ENCODE data around the gene XRCC3. TPM values are rescaled to one million over a fixed set of nuclear protein-coding genes. Genes with fewer than 3 reads are reported as not detected.
A peak's percentile ranks its signal among the peaks of the same experiment; 100 is the strongest.

The XRCC3 gene
- total and polyA plus RNA-seq, 2 donors (not counting 3 experiments of a cell fraction or from before 2014, with no cell fraction given): 13.6 to 27.2 TPM

- Histone ChIP-seq H4K20me1 (replicated peaks; ENCODE audit: control insufficient read depth, extremely low read depth, insufficient read depth, low read length) (no peaks in the 10 kb centered on the region), H3K27me3 (ENCODE audit: control insufficient read depth in 2 of 2, insufficient read depth in 2 of 2, low read length in 2 of 2) (no peaks in the 10 kb centered on the region), H3K79me2 (ENCODE audit: control insufficient read depth, insufficient read depth, low read length) (no peaks in the 10 kb centered on the region), H2AFZ (ENCODE audit: low read depth, low read length) (no peak overlapping the region), H3K4me3 (replicated peaks in 1 of 3; ENCODE audit: insufficient read depth in 1 of 3, low read depth in 1 of 3, low read length in 3 of 3) (no peak overlapping the region), H3K4me1 (ENCODE audit: control insufficient read depth, extremely low read depth, insufficient read depth, low read length) (no peaks in the 10 kb centered on the region), H3K9me3 (replicated peaks; ENCODE audit: control insufficient read depth, insufficient read depth, low read length) (no peaks in the 10 kb centered on the region), H3K9ac (replicated peaks; ENCODE audit: extremely low read depth, insufficient read depth, low read length) (no peak overlapping the region), H3K9me1 (replicated peaks; ENCODE audit: control insufficient read depth, extremely low read depth, insufficient read depth, low read length) (no peaks in the 10 kb centered on the region), H3K36me3 (ENCODE audit: control insufficient read depth in 2 of 2, extremely low read depth in 1 of 2, insufficient read depth in 2 of 2, low read length in 2 of 2) (peaks cover 0 to 35% of the 10 kb centered on the region in 2 experiments), H3K4me2 (ENCODE audit: insufficient read depth, low read length) (no peak overlapping the region), H3K27ac (ENCODE audit: insufficient read depth, low read depth, low read length) (no peak overlapping the region)
- no TSS peak for BruUV-seq (replicated peaks)
- POLR2A ChIA-PET: no interaction called here
- dilution Hi-C loops (cut with MboI; ENCODE audit: extremely low pct_ligation_motif_present, low sequenced_read_pairs): no loop called here
- CTCF ChIA-PET: interaction anchor here (1.3 kb wide), 1 partner anchor 21 kb away, joined by 3 read pairs; no protein-coding TSS in a partner anchor
- TF ChIP-seq POLR2AphosphoS5 (IDR thresholded peaks at IDR 0.05; ENCODE audit: insufficient read depth, low read depth, low read length) (peak; percentile 16), JUN (IDR thresholded peaks at IDR 0.05; ENCODE audit: borderline replicate concordance, insufficient read depth, insufficient read length, low read depth) (no peak)
- DNase-seq (ENCODE audit: low read depth, low spot score) (no peak), FAIRE-seq (no peak)
- intact Hi-C loops (cut with micrococcal nuclease): no loop called here
Observed at GRCh38 chr14:103731916-103732867, 16.9 kb upstream of the XRCC3 start.

- Histone ChIP-seq H3K27me3 (ENCODE audit: control insufficient read depth in 2 of 2, insufficient read depth in 2 of 2, low read length in 2 of 2) (no peaks in the 10 kb centered on the region), H4K20me1 (replicated peaks; ENCODE audit: control insufficient read depth, extremely low read depth, insufficient read depth, low read length) (no peaks in the 10 kb centered on the region), H2AFZ (ENCODE audit: low read depth, low read length) (no peak overlapping the region), H3K4me3 (replicated peaks in 1 of 3; ENCODE audit: insufficient read depth in 1 of 3, low read depth in 1 of 3, low read length in 3 of 3) (no peak overlapping the region), H3K79me2 (ENCODE audit: control insufficient read depth, insufficient read depth, low read length) (peaks cover 2% of the 10 kb centered on the region), H3K27ac (ENCODE audit: insufficient read depth, low read depth, low read length) (no peak overlapping the region), H3K4me2 (ENCODE audit: insufficient read depth, low read length) (no peak overlapping the region), H3K36me3 (ENCODE audit: control insufficient read depth in 2 of 2, extremely low read depth in 1 of 2, insufficient read depth in 2 of 2, low read length in 2 of 2) (peaks cover 0 to 35% of the 10 kb centered on the region in 2 experiments), H3K9me1 (replicated peaks; ENCODE audit: control insufficient read depth, extremely low read depth, insufficient read depth, low read length) (no peaks in the 10 kb centered on the region), H3K4me1 (ENCODE audit: control insufficient read depth, extremely low read depth, insufficient read depth, low read length) (no peaks in the 10 kb centered on the region), H3K9me3 (replicated peaks; ENCODE audit: control insufficient read depth, insufficient read depth, low read length) (no peaks in the 10 kb centered on the region), H3K9ac (replicated peaks; ENCODE audit: extremely low read depth, insufficient read depth, low read length) (no peak overlapping the region)
- dilution Hi-C loops (cut with MboI; ENCODE audit: extremely low pct_ligation_motif_present, low sequenced_read_pairs) (no loop called here), intact Hi-C loops (cut with micrococcal nuclease) (no loop called here)
- BruUV-seq (replicated peaks): no TSS peak
- ChIA-PET CTCF (no interaction called here), POLR2A (no interaction called here)
- no peak for TF ChIP-seq POLR2AphosphoS5 (IDR thresholded peaks at IDR 0.05; ENCODE audit: insufficient read depth, low read depth, low read length)
- TF ChIP-seq FOS (IDR thresholded peaks at IDR 0.05; ENCODE audit: borderline replicate concordance, insufficient read depth, low read length): no peak
- no peak for TF ChIP-seq EZH2 (IDR thresholded peaks at IDR 0.05; ENCODE audit: borderline replicate concordance, low read depth, low read length, severe bottlenecking)
- no peak for TF ChIP-seq MYC (IDR thresholded peaks at IDR 0.05; ENCODE audit: low read depth, low read length)
- no peak for TF ChIP-seq CTCF (IDR thresholded peaks at IDR 0.05; ENCODE audit: extremely low read depth in 1 of 2, insufficient read depth in 1 of 2, low read depth in 1 of 2, low read length in 2 of 2)
- FAIRE-seq: no peak
- DNase-seq (ENCODE audit: low read depth, low spot score): no peak
Observed at GRCh38 chr14:103731481-103731880, 16.2 kb upstream of the XRCC3 start.

Data from endothelial cell of umbilical vein (primary cell).